Calu3 (cell line): ENCODE measurements around the gene ULBP2. TPM values are rescaled to one million over a fixed set of nuclear protein-coding genes. Genes with fewer than 3 reads are reported as not detected.
A peak's percentile ranks its signal among the peaks of the same experiment; 100 is the strongest.
"Not testable (repeated sequence)": the region's sequence is repeated elsewhere in the genome, so short reads cannot be mapped to it uniquely, and the experiment has no call there.

Source experiments
- BruUV-seq: library from RNA; stranded (reverse); fragments of 400-500 nt; replicated peaks from 2 replicates; lab custom pipeline; 2021; lab: Mats Ljungman, UMichigan
- CTCF ChIA-PET: fragments of 300-600 bp; sonication (Branson Sonifier 250); formaldehyde crosslinking; loops from one replicate; lab custom pipeline; 2022; ENCODE audit warnings: antibody characterized with exemption; lab: Charles Lee
- DNase-seq: peaks from one replicate; pipeline ENCODE4 v3.0.0; 2022
- H3K27ac Mint-ChIP-seq: one replicate; pipeline ENCODE4 v1.8.0; 2022; ENCODE audit warnings: mixed read lengths; ENCODE audit not compliant: unreplicated experiment
- H3K27me3 Mint-ChIP-seq: one replicate; pipeline ENCODE4 v1.8.0; 2022; ENCODE audit warnings: mixed read lengths; ENCODE audit not compliant: unreplicated experiment
- H3K36me3 Mint-ChIP-seq: one replicate; pipeline ENCODE4 v1.8.0; 2022; ENCODE audit warnings: mild to moderate bottlenecking, moderate library complexity, mixed read lengths; ENCODE audit not compliant: insufficient read depth, unreplicated experiment
- H3K4me1 Mint-ChIP-seq: one replicate; pipeline ENCODE4 v1.8.0; 2022; ENCODE audit warnings: mild to moderate bottlenecking, low read depth, mixed read lengths; ENCODE audit not compliant: unreplicated experiment
- H3K4me3 Mint-ChIP-seq: one replicate; pipeline ENCODE4 v1.8.0; 2022; ENCODE audit warnings: mild to moderate bottlenecking, low read depth, moderate library complexity, mixed read lengths; ENCODE audit not compliant: unreplicated experiment
- H3K9me3 Mint-ChIP-seq: one replicate; pipeline ENCODE4 v1.8.0; 2022; ENCODE audit warnings: low read depth, mixed read lengths; ENCODE audit not compliant: unreplicated experiment
- intact Hi-C: fragments of 100-400 bp; cut with micrococcal nuclease; formaldehyde crosslinking; loops from one replicate; pipeline ENCODE4 v1.10.0; 2022; ENCODE audit not compliant: unreplicated experiment
- total RNA-seq: library from RNA; stranded (reverse); gene quantifications from 2 replicates; pipeline ENCODE4 v1.2.3, GENCODE V29; 2022
- TF ChIP-seq, protein P1 (sequence below): fragments of 200-600 bp; IDR thresholded peaks from one replicate; pipeline ENCODE4 v1.8.0; 2022; ENCODE audit warnings: antibody characterized with exemption; ENCODE audit not compliant: unreplicated experiment

Gene ULBP2
- total RNA-seq, 1 experiment from 2014 or later: 7.1 TPM

DNA sequence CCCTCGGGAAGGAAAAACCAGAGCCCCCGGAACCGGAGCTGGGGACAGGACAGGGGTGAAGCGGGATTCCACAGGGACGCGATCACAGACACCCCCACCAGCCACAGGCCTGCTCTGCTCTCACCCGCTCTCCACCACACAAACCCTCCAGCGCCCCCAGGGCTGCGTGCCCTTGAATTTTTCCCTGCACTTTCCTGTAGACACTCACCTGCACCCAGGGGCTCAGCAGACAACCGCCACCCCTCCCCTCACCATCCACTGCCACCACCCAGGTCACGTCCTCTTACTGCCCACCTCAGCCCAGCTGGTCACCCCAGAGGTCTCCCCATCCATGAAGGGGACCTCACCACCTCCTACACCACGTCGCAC, 631 bp downstream of the ULBP2 start:
- no TSS peak for BruUV-seq
- H3K4me3 Mint-ChIP-seq: peak overlapping the region; percentile 81
- no peak overlapping the region for H3K27ac Mint-ChIP-seq
- peaks cover 29% of the 10 kb centered on the region for H3K36me3 Mint-ChIP-seq
- peaks cover 10% of the 10 kb centered on the region for H3K4me1 Mint-ChIP-seq
- CTCF ChIA-PET: no interaction called here
- no peaks in the 10 kb centered on the region for H3K9me3 Mint-ChIP-seq
- TF ChIP-seq, protein P1, sequence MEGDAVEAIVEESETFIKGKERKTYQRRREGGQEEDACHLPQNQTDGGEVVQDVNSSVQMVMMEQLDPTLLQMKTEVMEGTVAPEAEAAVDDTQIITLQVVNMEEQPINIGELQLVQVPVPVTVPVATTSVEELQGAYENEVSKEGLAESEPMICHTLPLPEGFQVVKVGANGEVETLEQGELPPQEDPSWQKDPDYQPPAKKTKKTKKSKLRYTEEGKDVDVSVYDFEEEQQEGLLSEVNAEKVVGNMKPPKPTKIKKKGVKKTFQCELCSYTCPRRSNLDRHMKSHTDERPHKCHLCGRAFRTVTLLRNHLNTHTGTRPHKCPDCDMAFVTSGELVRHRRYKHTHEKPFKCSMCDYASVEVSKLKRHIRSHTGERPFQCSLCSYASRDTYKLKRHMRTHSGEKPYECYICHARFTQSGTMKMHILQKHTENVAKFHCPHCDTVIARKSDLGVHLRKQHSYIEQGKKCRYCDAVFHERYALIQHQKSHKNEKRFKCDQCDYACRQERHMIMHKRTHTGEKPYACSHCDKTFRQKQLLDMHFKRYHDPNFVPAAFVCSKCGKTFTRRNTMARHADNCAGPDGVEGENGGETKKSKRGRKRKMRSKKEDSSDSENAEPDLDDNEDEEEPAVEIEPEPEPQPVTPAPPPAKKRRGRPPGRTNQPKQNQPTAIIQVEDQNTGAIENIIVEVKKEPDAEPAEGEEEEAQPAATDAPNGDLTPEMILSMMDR: no peak
- no peak for DNase-seq
- peaks cover 29% of the 10 kb centered on the region for H3K27me3 Mint-ChIP-seq
- intact Hi-C loops: no loop called here

DNA sequence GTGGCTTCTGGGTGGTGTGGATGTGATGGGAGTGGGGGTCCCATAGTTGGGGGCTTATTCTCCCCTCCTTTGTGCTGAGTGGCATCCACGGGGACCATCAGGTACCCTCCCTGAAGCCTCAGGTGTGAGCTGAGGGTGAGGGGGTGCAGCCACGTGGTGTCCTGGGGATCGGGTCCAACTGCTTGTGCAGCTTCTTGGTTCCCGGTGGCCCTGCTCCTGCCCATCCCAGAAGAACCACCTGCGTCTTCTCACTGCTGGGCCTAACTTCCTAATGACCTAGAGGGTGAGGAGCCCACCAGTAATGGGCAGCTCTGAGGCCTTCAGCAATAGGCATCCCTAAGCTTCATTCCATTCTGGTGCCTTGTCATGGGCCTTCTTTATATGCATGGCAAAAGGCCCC, 1.5 kb downstream of the ULBP2 start:
- Mint-ChIP-seq H3K36me3 (peaks cover 25% of the 10 kb centered on the region), H3K27me3 (peaks cover 22% of the 10 kb centered on the region)
- BruUV-seq, H3K4me3 Mint-ChIP-seq, H3K9me3 Mint-ChIP-seq, intact Hi-C loops, CTCF ChIA-PET, H3K4me1 Mint-ChIP-seq, H3K27ac Mint-ChIP-seq, DNase-seq: not testable (repeated sequence)

DNA sequence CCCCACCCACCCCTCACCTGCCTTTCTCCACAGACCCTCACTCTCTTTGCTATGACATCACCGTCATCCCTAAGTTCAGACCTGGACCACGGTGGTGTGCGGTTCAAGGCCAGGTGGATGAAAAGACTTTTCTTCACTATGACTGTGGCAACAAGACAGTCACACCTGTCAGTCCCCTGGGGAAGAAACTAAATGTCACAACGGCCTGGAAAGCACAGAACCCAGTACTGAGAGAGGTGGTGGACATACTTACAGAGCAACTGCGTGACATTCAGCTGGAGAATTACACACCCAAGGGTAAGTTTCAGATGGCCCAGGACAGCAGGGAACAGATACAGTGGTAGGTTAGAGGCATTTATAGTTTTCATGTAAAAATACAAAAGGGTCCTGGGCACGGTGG, 3.5 kb downstream of the ULBP2 start:
- H3K4me1 Mint-ChIP-seq, DNase-seq, CTCF ChIA-PET, H3K9me3 Mint-ChIP-seq, H3K27ac Mint-ChIP-seq, intact Hi-C loops, BruUV-seq, H3K27me3 Mint-ChIP-seq, H3K4me3 Mint-ChIP-seq: not testable (repeated sequence)
- H3K36me3 Mint-ChIP-seq: peaks cover 14% of the 10 kb centered on the region

DNA sequence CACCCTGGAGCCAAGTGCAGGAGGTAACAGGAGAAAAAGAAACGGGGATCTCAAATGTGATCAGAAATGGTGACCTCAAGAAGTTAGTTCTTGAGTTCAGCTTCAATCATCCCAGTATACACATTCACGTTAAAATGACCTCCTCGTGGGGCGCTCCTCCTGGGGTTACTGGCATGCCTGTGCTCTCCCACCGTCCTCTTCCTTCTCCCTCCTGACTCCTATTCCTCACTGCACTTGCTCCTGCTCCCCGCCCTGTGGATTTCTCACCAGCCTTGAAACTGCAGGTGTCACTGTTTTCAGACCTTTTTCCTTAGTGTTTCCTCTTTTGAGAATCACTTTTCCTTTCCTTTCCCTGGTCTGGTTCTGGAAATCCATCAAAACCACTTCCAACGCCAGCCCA, 4.8 kb downstream of the ULBP2 start:
- not testable (repeated sequence) for H3K4me1 Mint-ChIP-seq
- peaks cover 18% of the 10 kb centered on the region for H3K27me3 Mint-ChIP-seq

DNA sequence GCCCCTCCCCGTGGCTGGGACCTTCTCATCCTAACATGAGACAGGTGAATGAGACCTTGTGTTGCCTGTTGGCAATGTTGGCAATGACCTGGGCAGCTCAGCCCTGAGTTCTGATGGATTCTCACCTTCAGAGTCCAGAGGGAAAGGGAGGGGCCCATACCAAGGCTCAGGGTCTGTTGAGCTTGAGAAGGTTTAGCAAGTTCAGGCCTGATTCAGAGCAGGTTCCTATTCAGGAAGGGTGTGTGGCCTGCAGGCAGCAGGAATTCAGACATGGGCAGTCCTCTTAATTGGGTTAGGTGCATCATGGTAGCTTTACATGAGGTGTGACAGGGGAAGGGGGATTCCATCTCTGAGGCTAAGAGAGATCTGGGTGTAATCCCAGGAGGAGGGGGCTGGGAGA, 5.7 kb downstream of the ULBP2 start:
- H3K27me3 Mint-ChIP-seq: peaks cover 27% of the 10 kb centered on the region
- H3K27ac Mint-ChIP-seq, CTCF ChIA-PET, BruUV-seq, H3K4me3 Mint-ChIP-seq, DNase-seq, intact Hi-C loops, H3K4me1 Mint-ChIP-seq, H3K9me3 Mint-ChIP-seq, H3K36me3 Mint-ChIP-seq: not testable (repeated sequence)

More for the DNA sequence above, 4.8 kb downstream of the ULBP2 start:
- H3K36me3 Mint-ChIP-seq: peaks cover 12% of the 10 kb centered on the region
- CTCF ChIA-PET, BruUV-seq, H3K27ac Mint-ChIP-seq, DNase-seq, H3K9me3 Mint-ChIP-seq, intact Hi-C loops, H3K4me3 Mint-ChIP-seq: not testable (repeated sequence)

DNA sequence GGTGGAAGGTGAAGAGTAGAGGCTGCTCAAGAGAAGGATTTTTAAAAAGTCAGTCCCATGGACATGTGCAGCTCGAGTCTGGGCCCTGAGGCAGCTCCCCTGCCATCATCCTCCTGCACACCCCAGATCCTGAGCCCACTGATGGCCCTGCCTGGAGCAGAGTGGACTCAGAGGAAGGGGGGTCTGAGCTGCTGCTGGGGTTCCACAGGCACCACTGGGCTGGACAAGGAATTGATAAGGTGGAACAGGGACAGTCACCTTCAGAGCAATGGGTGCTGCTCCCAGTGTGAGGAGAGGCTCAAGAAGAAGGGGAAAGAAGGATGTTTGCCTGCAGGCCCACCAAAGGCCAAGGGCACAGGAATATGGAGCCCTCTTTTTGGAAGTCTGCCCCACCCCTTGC, 6.2 kb downstream of the ULBP2 start:
- H3K4me1 Mint-ChIP-seq: no peaks in the 10 kb centered on the region
- CTCF ChIA-PET: no interaction called here
- no peak for DNase-seq
- H3K27me3 Mint-ChIP-seq: peaks cover 31% of the 10 kb centered on the region
- H3K9me3 Mint-ChIP-seq: no peaks in the 10 kb centered on the region
- intact Hi-C loops: no loop called here
- H3K36me3 Mint-ChIP-seq: no peaks in the 10 kb centered on the region
- no TSS peak for BruUV-seq
- no peak overlapping the region for H3K27ac Mint-ChIP-seq
- TF ChIP-seq, protein P1: no peak
- no peak overlapping the region for H3K4me3 Mint-ChIP-seq
